ENCODE results near the gene XRCC1. TPM values are rescaled to one million over a fixed set of nuclear protein-coding genes. Genes with fewer than 3 reads are reported as not detected.
"Not testable (repeated sequence)": the region's sequence is repeated elsewhere in the genome, so short reads cannot be mapped to it uniquely, and the experiment has no call there.

XRCC1 gene
- total RNA-seq, 1 donor from 2014 or later: 29.6 TPM

DNA sequence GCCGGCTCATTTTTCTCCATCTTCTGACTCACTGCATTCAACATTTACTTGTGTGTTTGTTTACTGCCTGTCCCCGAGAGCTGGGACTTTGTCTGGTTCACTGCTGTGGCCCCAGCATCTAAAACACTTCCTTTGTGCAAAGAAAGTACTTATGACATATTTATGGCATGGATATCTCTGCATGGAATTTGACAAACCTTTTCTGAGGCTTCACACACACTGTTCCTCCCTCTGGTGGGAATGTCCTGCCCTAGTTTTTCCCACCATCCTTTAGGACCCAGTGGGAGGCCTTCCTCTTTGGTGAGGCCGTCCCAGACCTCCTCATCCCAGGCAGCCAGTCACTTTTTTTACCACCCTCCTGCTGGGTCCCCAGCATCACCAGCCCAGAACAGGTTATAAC is 35.2 kb upstream of the XRCC1 start:
- no peak overlapping the region for H3K4me3 Mint-ChIP-seq
- intact Hi-C loops (cut with micrococcal nuclease): no loop called here
- no peaks in the 10 kb centered on the region for H3K27me3 Mint-ChIP-seq
- no peak overlapping the region for H3K27ac Mint-ChIP-seq
- H3K36me3 Mint-ChIP-seq (ENCODE audit: low read depth): peaks cover 10% of the 10 kb centered on the region
- peaks cover 2% of the 10 kb centered on the region for H3K4me1 Mint-ChIP-seq
- DNase-seq: no peak
- H3K9me3 Mint-ChIP-seq: no peaks in the 10 kb centered on the region

DNA sequence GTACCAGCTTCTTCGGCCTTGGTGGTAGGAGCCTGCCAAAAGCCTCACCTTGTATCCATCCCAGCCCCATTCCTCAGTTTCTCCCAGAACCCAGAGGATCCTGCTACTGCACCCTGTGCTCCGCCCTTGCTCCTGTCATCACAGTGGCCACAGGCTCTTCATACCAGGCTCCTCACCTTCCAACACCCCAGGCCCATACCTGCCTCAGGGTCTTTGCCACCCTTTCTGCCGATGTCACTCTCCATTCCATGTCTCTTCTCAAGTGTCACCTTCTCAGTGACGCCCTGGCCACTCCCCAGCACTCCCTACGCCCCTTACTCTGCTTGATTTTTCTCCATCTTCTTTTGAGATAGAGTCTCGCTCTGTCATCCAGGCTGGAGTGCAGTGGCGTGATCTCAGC is 34.5 kb upstream of the XRCC1 start:
- Mint-ChIP-seq H3K4me3 (no peak overlapping the region), H3K9me3 (no peaks in the 10 kb centered on the region), H3K27ac (no peak overlapping the region), H3K36me3 (ENCODE audit: low read depth) (peaks cover 10% of the 10 kb centered on the region), H3K27me3 (no peaks in the 10 kb centered on the region), H3K4me1 (peaks cover 2% of the 10 kb centered on the region)
- intact Hi-C loops (cut with micrococcal nuclease): no loop called here
- no peak for DNase-seq

DNA sequence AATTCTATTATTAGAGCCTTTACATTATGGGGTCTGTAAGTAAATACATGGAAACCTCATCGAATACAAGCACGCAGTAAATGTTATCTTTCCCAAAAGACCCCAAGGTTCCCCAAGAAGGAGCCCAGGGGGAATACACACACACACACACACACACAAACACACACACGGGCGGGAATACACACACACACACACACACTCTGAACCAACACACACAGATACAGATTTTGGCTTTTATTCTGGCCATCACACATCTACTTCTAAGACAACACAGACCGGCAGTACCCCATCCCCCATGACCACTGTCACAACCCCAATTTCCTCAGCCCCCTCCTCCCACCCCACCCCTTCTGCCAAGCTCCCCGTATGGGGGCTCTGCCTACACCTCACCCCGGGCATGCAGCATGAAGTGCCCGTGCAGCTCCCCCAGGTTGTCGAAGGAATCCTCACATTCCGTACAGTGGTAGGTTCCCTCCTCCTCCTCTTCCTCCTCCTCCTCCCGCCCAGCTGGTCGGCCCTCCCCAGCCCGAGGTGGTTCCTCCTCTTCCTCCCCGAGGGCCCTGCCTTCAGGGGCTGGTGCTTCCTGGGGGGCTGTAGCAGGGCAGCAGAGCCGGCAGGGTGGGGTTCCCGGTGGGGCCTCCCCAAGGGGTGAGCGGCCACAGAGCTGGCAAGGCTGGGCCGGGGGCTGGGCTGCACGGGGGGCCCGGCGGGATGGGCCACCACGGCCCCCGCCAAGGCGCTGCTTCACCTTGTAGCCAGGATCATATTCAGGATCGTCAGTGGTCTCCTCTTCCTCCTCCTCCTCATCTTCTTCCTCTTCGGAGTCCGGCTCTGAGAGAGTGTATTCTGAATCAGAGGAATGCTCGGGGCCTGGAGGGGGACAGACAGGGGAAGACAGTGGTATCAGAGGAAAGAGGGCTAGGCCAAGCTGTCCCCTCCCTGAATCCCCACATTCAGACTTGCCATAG is 32.2 kb upstream of the XRCC1 start:
- no peaks in the 10 kb centered on the region for H3K27me3 Mint-ChIP-seq
- no peak overlapping the region for H3K27ac Mint-ChIP-seq
- no peaks in the 10 kb centered on the region for H3K4me1 Mint-ChIP-seq
- intact Hi-C loops (cut with micrococcal nuclease): no loop called here
- H3K36me3 Mint-ChIP-seq (ENCODE audit: low read depth): peaks cover 6% of the 10 kb centered on the region
- no peak overlapping the region for H3K4me3 Mint-ChIP-seq
- no peak for DNase-seq
- H3K9me3 Mint-ChIP-seq: no peaks in the 10 kb centered on the region

DNA sequence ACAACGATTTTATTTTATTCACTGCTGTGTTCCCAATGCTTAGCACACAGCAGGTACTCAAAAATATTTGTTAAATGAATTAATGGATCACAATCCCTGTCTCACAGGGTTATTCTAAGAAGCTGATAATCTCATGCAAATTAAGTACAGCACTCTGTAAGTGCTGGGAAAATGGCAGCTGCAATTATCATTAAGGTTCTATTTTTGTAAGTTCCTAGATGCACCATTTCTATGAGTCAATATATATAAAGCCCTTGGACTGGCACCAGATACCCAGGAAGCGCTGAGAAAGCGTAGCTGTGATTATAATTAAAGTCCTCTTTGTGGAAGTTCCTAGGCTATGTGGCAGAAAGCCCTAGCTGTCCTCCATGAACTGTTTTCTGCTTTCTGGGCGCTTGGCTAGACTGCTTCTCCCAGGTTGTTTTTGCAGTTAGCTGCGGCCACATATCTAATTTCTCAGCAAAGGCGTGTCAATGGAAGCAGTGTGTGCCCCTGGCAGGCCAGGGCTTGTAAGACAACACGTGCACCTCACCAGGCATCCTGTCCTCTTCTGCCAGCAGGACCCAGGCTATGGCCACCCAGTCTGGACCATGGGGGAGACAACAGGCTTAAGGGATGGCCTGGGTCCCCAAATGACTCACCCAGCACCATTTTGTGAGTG is 31.4 kb upstream of the XRCC1 start:
- H3K36me3 Mint-ChIP-seq (ENCODE audit: low read depth): peaks cover 2% of the 10 kb centered on the region
- DNase-seq: no peak
- H3K27ac Mint-ChIP-seq: no peak overlapping the region
- intact Hi-C loops (cut with micrococcal nuclease): no loop called here
- no peaks in the 10 kb centered on the region for H3K27me3 Mint-ChIP-seq
- H3K9me3 Mint-ChIP-seq: no peaks in the 10 kb centered on the region
- H3K4me3 Mint-ChIP-seq: no peak overlapping the region
- no peaks in the 10 kb centered on the region for H3K4me1 Mint-ChIP-seq

DNA sequence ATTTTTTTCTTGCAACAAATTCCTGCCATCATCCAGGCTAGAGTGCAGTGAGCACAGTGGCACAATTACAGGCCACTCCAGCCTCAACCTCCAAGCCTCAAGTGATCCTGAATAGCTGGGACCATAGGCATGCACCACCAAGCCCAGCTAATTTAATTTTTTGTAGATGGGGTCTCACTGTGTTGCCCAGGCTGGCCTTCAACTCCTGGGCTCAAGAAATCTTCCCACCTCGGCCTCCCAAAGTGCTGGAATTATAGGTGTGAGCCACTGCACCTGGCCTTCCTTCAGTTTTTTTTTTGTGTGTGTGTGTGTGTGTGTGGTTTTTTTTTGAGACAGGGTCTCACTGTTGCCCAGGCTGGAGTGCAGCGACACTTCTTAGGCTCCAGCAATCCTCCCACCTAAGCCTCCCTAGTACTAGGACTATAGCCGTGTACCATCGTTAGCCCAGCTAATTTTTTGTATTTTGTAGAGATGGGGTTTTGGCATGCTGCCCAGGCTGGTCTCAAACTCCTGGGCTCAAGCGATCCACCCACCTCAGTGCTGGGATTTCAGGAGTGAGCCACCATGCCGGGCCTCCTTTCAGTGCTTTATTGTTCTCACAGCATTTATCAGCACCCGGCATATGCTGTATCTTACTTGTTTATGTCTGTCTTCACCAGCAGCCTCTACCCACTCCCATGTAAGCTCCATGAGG is 30.7 kb upstream of the XRCC1 start:
- intact Hi-C loops (cut with micrococcal nuclease): no loop called here
- no peak overlapping the region for H3K27ac Mint-ChIP-seq

DNA sequence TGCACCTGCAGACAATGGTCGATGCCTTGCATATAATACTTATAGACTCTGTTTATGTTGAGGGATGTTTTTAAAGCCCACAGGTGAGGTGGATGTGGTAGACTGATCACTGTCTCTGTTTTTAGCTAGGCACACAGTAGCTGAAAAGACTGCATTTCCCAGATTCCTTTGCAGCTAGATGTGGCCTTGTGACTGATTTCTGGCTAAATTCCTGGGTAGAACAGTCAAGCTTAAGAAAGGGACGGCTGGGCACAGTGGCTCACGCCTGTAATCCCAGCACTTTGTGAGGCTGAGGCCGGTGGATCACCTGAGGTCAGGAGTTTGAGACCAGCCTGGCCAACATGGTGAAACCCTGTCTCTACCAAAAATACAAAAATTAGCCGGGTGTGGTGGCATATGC is 25.0 kb upstream of the XRCC1 start:
- intact Hi-C loops (cut with micrococcal nuclease): not testable (repeated sequence)

More for the DNA sequence above, 30.7 kb upstream of the XRCC1 start:
- no peak overlapping the region for H3K4me3 Mint-ChIP-seq
- peaks cover 2% of the 10 kb centered on the region for H3K36me3 Mint-ChIP-seq (ENCODE audit: low read depth)
- H3K9me3 Mint-ChIP-seq: no peaks in the 10 kb centered on the region
- DNase-seq: no peak
- H3K4me1 Mint-ChIP-seq: no peaks in the 10 kb centered on the region
- no peaks in the 10 kb centered on the region for H3K27me3 Mint-ChIP-seq

DNA sequence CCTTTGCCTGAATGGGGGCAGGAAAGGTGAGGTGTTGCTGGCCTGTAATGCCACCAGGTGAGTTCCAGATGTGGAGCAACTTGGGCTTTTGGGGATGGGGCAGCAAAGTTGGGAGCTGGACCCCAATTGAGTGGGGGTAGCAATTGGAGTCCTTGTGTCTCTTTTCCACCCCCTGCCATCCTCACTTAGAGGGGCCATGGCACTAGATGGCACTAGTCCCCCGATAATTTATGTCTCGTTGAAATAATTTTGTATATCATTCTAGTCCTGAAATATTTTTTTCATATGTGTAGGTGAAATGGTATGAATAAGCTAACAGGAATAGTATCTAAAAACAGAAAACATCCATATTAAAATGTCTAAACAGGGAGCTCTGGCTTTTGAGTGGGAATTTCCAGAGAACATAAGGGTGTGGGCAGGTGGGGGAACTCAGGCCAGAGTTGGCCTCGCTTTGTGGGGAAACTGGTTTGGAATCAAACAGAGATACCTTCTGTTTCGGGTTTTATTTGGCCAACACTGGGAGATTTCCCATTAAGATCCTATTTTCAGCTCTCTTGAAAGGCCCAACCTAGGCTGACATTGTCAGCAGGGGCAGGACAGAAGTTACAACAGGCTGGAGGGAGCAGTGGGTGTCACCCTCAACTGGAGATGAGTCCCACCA is 24.4 kb upstream of the XRCC1 start:
- no peaks in the 10 kb centered on the region for H3K9me3 Mint-ChIP-seq
- H3K4me1 Mint-ChIP-seq: peaks cover 25% of the 10 kb centered on the region
- peaks cover 21% of the 10 kb centered on the region for H3K36me3 Mint-ChIP-seq (ENCODE audit: low read depth)
- intact Hi-C loops (cut with micrococcal nuclease): loop anchor here (10.0 kb wide), 1 partner anchor 905 kb away; the partner anchor contains the start of gene ZNF180
- no peak overlapping the region for H3K4me3 Mint-ChIP-seq
- no peaks in the 10 kb centered on the region for H3K27me3 Mint-ChIP-seq
- no peak for DNase-seq
- H3K27ac Mint-ChIP-seq: no peak overlapping the region

More for the DNA sequence above, 25.0 kb upstream of the XRCC1 start:
- not testable (repeated sequence) for H3K27ac Mint-ChIP-seq, H3K4me3 Mint-ChIP-seq, DNase-seq, H3K9me3 Mint-ChIP-seq, H3K27me3 Mint-ChIP-seq
- Mint-ChIP-seq H3K4me1 (peaks cover 25% of the 10 kb centered on the region), H3K36me3 (ENCODE audit: low read depth) (peaks cover 19% of the 10 kb centered on the region)

DNA sequence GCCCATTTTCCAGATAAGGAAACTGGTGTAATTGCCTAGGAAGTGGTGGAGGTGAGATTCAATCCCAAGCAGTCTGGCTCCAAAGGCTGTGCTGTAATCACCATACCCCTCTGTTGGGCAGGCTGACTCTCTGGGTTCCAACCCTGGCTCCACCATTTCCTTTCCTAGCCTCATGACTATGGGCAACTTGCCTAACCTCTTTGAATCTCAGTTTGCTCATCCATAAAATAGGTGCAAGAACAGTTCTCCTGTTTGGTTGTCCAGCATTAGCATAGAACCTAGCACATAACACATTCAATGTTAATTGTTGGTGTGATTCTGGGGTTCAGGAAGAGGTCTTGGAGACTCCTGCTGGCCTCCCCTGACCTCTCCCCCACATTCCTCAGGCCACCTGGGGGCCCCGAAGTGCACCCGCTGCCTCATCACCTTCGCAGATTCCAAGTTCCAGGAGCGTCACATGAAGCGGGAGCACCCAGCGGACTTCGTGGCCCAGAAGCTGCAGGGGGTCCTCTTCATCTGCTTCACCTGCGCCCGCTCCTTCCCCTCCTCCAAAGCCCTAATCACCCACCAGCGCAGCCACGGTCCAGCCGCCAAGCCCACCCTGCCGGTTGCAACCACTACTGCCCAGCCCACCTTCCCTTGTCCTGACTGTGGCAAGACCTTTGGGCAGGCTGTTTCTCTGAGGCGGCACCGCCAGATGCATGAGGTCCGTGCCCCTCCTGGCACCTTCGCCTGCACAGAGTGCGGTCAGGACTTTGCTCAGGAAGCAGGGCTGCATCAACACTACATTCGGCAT is 23.3 kb upstream of the XRCC1 start:
- intact Hi-C loops (cut with micrococcal nuclease): loop anchor here (10.0 kb wide), 1 partner anchor 906 kb away; the partner anchor contains the start of gene ZNF180
- H3K4me1 Mint-ChIP-seq: peaks cover 29% of the 10 kb centered on the region
- H3K27ac Mint-ChIP-seq: peak overlapping the region; percentile 29
- H3K4me3 Mint-ChIP-seq: no peak overlapping the region
- H3K36me3 Mint-ChIP-seq (ENCODE audit: low read depth): peaks cover 23% of the 10 kb centered on the region
- no peaks in the 10 kb centered on the region for H3K9me3 Mint-ChIP-seq
- H3K27me3 Mint-ChIP-seq: no peaks in the 10 kb centered on the region
- no peak for DNase-seq

DNA sequence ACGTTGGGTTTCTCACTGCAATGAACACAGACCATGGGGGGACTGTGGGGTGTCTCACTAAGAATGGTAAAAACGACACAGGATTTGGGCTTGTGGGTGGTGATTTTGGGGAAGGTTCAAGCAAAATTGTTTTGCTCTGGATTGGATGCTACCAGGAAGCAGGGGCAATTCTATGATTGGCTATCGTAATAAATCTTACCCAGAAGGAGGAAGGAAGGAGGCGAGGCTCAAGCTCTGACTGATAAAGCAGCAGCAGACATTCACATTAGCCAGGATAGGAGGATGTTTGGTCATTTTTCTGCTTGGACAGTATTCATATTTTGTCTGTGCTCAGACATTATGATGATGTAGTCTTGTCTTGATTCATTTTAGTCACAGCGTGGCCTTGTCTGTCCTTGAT is 22.5 kb upstream of the XRCC1 start:
- H3K36me3 Mint-ChIP-seq (ENCODE audit: low read depth): peaks cover 29% of the 10 kb centered on the region
- no peaks in the 10 kb centered on the region for H3K27me3 Mint-ChIP-seq
- no peak for DNase-seq
- peak overlapping the region; percentile 96 for H3K4me3 Mint-ChIP-seq
- H3K9me3 Mint-ChIP-seq: no peaks in the 10 kb centered on the region
- intact Hi-C loops (cut with micrococcal nuclease): loop anchor here (2.0 to 10.0 kb wide), 4 partner anchors 65 to 907 kb away; partner anchors contain the start of genes SMG9, ZNF180 and ZNF575
- H3K27ac Mint-ChIP-seq: peak overlapping the region; percentile 96
- H3K4me1 Mint-ChIP-seq: peaks cover 33% of the 10 kb centered on the region

DNA sequence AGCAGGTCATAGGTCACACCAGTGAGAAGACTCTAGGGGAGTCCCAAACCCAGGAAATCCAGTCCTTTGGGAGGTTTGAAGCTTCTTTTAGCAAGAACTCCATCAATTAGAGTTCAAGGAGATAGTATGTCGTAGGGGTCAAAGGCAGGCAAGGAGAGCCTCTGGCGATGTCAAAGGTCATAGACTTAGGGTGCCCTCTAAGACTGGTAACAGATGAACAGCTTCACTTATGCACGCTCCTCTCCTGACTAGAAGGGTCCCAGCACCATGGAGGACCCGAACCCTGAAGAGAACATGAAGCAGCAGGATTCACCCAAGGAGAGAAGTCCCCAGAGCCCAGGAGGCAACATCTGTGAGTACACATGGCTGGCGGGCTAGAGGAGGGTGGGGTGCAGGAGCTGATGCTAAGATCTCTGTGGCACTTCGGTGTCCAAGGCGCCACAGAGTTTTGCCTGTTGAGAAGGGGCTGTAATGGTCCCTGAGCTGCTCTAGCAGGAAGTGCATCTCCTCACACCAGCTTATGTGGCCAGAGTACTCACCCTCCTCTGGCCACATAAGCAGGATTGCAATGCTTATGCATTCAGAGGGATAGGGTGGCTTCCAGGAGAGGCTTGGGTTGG is 21.6 kb upstream of the XRCC1 start:
- H3K9me3 Mint-ChIP-seq: no peaks in the 10 kb centered on the region
- intact Hi-C loops (cut with micrococcal nuclease): loop anchor here (1.0 to 10.0 kb wide), 7 partner anchors 22 to 908 kb away; partner anchors contain the start of genes ETHE1, PINLYP, SMG9 and XRCC1
- peaks cover 32% of the 10 kb centered on the region for H3K36me3 Mint-ChIP-seq (ENCODE audit: low read depth)
- peak overlapping the region; percentile 96 for H3K4me3 Mint-ChIP-seq
- no peak for DNase-seq
- H3K4me1 Mint-ChIP-seq: peaks cover 33% of the 10 kb centered on the region
- H3K27ac Mint-ChIP-seq: peak overlapping the region; percentile 96
- H3K27me3 Mint-ChIP-seq: no peaks in the 10 kb centered on the region

DNA sequence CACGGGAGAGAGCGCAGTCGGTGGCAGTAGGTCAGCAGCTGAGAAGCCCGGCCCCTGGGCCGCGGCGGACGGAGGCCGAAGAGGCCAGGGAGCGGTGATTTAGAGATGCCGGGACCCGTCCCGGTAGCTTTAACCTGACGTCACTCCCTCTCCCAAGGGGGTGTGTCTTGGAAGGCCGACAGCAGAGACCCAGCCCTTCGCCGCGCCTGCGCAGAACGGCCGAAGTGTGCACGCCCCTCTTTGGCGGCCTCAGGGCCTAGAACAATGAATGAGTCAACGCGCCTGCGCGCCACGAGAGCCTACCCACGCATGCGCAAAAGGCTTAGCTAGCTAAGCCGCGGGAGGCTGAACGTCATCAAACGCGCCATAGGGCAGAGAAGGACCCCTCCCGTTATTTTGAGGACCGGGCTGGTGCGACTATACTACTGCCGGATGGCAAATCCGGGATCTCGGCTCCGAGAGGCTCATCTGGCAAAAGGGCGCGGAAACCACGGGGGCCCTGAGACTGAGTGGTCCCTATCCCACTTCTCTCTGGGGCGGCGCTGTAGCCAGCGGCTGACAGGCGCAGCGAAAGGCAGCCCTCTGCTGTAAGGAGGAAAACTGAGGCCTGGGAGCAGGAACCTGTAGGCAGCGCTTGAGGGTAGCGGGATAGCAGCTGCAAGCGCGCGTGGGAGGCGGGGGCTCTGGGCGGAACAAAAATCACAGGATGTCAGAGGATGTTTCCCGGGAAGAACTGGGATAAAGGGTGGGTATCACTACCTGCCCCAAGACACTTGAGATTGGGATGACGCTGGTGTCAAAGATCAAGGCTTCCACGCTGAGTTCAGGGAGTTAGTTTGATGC is 20.9 kb upstream of the XRCC1 start, which contains the start of the genes IRGQ and ZNF576:
TSS of gene IRGQ (minus strand) at position 136 of the 843 bp plus-strand sequence. CDS start 796 bp downstream, outside the sequence.
TSS of gene ZNF576 (plus strand) at position 597 of the 843 bp plus-strand sequence. CDS start 514 bp downstream, outside the sequence.
- H3K9me3 Mint-ChIP-seq: no peaks in the 10 kb centered on the region
- peak within 1 kb of the TSS; percentile 96 for H3K4me3 Mint-ChIP-seq
- peak within 1 kb of the TSS; percentile 96 for H3K27ac Mint-ChIP-seq
- intact Hi-C loops (cut with micrococcal nuclease): loop anchor here (1.0 to 10.0 kb wide), 7 partner anchors 21 to 909 kb away; partner anchors contain the start of genes ETHE1, PINLYP, SMG9 and XRCC1
- peaks cover 34% of the 10 kb centered on the region for H3K36me3 Mint-ChIP-seq (ENCODE audit: low read depth)
- H3K27me3 Mint-ChIP-seq: no peaks in the 10 kb centered on the region
- DNase-seq: peak; percentile 100
- peaks cover 33% of the 10 kb centered on the region for H3K4me1 Mint-ChIP-seq

Data from activated CD4-positive, alpha-beta T cell treated with anti-CD3 and anti-CD28 coated beads, Interleukin-2, amount 10 ng/mL, durations not matched to agents 24 days and 14 days (primary cell).